Testis (tissue), 2 donors: ENCODE measurements around the gene UBQLN4.

Source experiments
- POLR2A ChIP-seq: fragments of 450-650 bp; IDR thresholded peaks from one replicate; pipeline ENCODE4 v1.6.1; 2017; ENCODE audit warnings: antibody characterized with exemption, mild to moderate bottlenecking, moderate library complexity
- TF ChIP-seq, protein P1 (sequence below), 3 experiments: fragments of 450-650 bp in 2 of 3; fragments of 200-600 bp in 1 of 3; sonication (generic) in 1 of 3; IDR thresholded peaks; one replicate each; pipeline ENCODE4 v1.5.1; 2016 to 2019; ENCODE audit warnings: antibody characterized with exemption in 3 of 3, mild to moderate bottlenecking in 2 of 3, moderate library complexity in 1 of 3

DNA sequence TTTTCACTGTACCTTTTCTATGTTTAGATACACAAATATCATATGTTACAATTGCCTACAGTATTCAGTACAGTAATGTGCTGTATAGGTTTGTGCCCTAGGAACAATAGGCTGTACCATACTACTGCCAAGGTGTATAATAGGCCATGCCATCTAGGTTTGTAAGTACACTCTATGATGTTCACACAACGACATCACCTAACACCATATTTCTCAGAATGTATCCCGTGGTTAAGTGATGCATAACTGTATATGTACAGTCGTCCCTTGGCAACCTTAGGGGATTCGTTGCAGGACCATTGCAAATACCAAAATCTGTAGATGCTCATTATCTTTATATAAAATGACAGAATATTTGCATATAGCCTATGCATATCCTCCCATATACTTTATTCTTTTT lies 27.0 kb downstream of the UBQLN4 start:
- TF ChIP-seq, protein P1, sequence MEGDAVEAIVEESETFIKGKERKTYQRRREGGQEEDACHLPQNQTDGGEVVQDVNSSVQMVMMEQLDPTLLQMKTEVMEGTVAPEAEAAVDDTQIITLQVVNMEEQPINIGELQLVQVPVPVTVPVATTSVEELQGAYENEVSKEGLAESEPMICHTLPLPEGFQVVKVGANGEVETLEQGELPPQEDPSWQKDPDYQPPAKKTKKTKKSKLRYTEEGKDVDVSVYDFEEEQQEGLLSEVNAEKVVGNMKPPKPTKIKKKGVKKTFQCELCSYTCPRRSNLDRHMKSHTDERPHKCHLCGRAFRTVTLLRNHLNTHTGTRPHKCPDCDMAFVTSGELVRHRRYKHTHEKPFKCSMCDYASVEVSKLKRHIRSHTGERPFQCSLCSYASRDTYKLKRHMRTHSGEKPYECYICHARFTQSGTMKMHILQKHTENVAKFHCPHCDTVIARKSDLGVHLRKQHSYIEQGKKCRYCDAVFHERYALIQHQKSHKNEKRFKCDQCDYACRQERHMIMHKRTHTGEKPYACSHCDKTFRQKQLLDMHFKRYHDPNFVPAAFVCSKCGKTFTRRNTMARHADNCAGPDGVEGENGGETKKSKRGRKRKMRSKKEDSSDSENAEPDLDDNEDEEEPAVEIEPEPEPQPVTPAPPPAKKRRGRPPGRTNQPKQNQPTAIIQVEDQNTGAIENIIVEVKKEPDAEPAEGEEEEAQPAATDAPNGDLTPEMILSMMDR (IDR thresholded peaks at IDR 0.05), result no peak
- TF ChIP-seq POLR2A, result no peak
